NCI-H82 (cell line): ENCODE results near the gene RPS21.
"Not testable (repeated sequence)": the region's sequence is repeated elsewhere in the genome, so short reads cannot be mapped to it uniquely, and the experiment has no call there.

Source experiments
- DNase-seq: peaks from one replicate; lab custom pipeline; 2025; lab: John Stamatoyannopoulos, UW

Gene RPS21

DNA sequence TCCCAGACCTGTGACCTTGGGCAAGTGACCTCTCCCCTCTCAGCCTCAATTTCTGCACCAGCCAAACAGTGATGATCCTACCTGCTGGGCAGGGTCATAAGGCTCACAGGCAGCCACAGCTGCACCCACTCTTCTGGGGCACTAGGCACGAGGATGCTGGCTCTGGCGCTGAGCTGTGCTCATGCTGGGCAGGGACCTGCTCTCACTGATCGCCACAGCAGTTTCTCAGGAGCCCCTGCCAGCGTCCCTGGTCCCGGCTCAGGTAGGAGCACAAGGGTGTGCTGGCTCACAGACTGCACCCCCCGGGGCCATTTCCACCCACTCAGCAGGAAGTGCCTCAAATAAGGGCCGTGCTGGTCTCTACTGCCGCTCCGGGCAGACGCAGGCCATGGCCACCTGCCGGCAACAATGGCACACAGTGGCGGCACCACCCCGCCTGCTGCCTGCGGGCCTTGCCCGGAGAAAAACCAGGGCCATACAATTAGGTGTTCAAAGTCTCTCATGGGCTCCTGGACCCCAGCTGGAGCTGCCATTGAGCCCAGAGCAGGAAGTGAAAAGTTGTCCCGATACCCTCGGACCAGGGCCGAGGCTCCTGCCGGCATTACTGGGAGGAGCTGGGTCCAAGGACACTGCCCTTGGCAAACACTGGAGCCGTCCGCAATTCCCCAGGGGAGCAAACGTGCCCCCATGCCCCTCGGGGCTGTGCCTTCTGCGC lies 24.7 kb downstream of the RPS21 start:
- DNase-seq = no peak

DNA sequence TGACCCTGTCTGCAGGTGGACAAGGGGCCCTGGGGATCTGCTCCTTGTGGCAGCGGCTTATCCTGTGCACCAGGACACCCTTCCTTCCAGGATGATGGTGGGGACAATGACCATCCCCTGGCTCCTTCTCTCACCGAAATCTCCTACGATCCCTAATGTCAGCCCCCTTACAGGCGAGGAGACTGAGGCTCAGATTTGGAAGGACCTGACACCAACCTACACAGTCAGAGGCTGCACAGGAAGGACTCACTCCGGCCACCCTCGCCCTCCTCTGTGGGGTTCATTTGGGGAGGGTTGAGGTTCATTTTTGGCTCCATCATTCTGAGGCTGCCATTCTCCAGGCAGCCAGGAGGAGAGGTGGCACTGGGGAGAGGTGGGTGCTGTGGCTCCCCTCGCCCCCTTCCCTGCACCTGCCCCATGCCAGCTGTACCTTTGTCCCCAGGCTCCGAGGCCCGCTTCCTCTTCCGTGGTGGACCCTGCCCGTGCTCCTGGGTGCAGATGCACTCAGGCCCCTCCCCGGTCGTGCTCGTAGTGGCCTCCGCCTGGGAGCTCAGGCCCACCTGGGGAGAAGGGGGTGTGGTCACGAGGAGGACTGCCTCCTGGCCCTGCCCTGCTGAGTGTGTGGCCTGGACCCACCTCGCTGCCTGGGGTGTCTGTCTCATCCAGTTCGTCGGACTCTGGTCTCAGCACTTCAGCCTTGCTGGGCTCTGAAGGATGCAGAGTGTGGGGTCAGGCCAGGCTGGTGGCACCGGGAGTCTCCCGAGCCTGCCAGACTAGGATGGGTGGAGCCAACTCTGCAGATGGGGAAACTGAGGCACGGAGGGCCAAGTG lies 25.5 kb downstream of the RPS21 start:
- no peak for DNase-seq

DNA sequence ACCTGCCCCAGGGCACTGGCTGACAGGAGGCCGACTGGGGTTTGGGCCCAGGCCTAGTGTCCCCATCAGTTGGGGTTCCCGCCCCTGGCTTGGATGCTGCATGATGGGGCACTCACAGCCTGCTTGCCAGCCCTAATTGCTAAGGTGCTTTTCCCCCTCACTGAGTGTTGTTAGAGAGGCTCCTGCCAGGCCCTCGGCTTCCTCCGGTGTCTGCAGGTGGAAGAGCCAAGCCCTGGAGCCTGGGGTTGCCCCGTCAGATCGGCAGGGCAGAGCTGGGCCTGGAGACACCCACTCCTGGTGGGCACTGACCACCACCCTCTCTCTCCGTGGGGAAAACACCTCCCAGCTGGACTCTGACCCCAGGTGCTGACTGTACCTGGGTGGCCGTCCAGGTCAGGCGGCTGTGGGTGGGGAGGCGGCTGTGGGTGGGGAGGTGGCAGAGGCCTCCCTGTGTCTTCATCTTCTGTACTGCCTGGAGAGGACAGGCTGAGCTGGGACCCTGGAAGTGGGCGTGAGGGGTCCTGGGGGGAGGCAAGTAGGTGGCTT lies 26.2 kb downstream of the RPS21 start:
- DNase-seq = no peak

DNA sequence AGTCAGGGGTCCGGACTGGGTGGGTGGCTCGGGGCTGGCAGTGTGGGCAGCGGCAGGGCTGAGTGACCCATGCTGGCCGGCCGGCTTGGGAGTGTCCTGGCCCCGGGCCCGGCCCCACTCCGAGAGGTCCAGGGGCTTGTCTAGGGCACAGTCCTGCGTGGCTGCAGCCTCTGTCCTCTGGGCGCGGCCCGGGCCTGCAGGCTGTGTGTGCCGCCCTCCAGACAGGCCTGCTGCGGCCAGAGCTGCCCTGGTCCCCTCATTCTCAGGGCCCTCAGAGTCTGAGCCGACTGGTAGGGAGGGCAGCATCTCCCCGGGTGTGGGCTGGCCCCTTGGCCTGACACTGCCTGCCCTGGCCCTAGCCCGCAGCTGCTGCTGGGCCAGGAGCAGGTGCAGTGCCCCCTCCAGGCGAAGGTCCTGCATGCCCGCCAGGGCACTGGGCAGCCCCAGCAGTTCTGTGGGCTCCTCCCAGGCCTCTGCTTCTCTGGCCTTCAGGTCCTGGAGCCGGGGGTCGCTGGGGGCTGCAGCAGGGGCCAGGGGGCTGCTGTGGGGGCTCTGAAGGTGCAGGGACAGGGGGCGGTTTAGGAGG lies 27.1 kb downstream of the RPS21 start:
- no peak for DNase-seq

DNA sequence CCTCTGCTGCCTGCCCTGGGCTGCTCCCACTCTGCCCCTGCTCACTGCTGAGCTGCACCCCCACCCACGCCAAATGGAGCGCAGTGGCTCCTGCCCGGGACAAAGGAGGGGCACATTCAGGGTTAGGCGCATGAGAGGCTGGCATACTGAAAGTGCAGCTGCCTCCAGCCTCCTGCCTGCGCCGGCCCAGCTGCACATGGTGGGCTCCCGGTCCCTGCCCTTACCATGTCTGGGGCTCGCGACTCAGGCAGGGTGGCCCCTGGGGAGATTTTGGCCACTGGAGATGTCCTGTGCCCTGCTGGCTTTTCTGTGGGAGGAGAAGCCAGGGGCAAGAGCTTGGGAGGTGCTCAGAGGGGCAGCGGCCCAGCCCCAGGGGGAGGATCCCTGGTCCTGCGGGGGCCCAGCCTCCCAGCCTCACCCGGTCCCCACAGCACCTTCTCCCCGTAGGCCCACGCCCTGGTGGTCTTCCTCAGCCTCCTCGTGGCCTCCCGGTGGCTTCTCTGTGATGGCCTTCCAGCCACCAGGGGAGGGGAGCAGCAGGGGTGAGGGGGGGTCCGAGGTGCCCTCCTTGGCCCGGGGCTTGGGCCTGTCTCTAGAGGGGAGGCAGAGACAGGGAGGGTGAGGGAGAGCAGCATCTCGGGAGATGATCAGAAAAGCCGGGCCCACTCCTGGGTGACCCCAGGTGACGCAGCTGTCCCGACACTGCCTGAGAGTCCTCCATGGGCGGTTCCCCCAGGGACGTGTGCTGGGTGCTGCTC lies 28.6 kb downstream of the RPS21 start:
- DNase-seq = no peak

DNA sequence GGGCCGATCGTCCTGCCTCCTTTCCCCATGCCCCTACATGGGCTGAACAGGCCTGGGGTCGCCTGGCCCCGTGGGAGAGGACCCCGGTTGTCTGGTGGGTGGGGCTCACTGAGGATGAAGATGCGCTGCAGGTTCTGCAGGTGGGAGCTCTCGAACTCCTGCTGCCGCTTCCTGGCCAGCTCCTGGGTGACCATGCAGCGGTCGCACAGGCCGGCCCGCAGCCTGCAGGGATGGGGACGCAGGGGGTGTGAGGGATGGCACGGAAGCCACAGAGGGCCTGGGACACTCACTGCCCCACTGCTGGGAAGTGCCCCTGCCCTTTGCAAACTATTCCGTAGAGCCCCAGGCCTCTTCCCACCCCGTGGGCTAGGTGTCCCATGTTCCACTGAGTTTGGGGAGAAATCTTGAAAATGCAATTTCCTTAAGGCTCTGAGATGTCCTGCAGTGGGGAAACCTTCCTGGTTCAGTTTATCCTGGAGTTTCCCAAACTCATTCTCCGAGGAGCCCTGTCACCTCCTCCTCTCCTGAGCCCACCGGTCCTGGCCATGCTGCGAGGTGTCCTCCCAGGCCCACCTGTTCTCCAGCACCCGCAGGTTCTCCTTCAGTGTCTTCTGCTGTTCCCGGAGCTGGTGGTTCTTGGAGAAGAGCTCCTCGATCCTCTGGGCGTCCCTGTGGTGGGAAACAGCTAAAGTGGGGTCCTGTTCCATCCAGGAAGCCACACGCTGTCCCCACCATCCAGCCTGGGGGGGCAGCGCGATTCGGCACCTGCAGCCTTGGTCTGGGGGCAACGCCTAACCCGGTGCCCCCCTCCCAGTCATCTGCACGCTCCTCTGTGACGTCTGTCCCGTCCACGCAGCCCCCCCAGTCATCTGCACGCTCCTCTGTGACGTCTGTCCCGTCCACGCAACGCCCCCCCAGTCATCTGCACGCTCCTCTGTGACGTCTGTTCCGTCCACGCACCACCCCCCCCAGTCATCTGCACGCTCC lies 30.0 kb downstream of the RPS21 start:
- no peak for DNase-seq

DNA sequence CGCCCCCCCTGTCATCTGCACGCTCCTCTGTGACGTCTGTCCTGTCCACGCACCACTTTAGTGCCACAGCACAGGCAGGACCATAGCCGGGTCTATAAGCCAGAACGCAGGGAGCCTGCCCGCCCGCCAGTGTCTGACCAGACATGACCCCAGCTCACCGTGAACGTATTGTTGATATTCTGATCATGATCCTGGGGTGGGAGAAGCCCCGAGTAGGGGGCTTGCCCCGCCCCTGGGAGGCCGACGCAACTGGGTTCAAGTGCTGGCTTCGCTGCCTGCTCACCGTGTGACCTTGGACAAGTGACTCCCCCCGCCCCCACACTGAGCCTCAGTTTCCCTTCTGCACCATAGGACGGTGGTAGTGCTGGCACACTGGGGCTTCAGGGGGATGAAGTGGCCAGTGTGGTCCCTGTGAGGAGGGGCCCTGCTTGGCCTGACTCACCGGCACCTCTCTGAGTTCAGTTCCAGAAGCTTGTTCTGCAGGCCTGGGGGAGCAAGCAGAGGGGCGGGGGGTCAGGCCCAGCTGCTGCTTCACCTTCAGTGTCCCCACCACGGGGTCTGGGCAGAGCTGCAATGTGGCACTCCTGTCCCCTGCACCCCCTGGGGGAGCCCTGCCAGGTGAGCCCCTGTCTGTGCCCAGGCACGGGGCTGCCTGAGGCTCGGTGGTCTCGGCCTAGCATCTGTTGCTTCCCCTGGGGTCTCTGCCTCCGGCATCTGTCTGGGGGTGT lies 31.2 kb downstream of the RPS21 start:
- DNase-seq = no peak

DNA sequence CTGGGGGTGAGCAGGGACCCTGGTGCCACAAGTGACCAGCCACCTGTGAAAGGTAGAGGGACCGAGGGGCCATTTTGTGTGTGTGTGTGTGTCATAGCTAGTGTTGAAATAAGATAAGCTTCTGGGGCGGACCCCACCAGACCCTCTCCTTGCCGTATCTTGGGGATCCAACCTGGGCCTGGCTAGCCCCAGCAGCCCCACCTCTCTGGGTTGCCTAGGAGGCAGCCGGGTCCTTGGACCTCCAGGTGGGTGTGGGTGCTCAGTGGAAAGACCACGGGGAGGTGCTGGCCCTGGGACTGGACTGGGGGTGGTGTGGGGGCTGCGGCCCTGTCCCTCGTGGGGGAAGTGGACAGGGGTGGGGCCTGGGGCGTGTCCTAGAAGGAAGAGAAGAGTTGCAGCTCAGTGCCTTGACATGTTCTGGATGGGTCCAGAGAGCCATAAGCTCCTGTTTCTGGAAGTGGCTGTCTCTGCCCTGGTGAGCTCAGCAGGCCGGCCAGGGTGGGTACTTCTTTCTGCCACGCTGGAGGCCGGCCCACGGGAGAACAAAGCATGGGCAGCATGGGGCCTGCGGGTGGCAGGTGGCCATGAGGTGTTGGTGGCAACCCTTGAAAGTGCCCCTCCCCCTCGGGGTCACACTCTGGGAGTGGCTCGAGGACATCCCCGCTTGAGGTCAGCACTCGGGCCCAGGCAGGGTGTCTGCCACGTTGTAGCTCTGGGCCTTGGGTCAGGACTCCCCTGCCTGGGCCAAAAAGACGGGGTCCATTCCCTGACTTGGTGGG lies 32.0 kb downstream of the RPS21 start:
- no peak for DNase-seq

DNA sequence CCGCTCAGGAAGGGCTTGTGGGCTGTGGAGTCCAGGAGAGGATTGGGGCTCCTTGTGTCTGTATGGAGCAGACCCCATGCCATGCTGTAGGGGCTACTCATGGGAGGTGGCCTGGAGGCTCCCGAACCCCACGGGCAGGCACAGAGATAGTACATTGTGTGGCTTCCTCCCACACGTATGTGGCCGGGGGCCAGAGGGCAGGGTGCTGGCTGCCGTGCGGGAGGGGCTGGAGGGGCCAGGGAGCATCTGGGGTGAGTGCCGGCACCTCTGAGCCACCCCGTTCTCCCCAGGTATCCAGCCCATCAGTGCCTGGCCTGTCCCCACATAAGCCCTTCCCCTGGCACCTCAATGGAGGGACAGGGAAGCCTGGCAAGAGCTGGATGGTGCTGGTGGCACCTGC lies 32.9 kb downstream of the RPS21 start:
- DNase-seq = no peak

DNA sequence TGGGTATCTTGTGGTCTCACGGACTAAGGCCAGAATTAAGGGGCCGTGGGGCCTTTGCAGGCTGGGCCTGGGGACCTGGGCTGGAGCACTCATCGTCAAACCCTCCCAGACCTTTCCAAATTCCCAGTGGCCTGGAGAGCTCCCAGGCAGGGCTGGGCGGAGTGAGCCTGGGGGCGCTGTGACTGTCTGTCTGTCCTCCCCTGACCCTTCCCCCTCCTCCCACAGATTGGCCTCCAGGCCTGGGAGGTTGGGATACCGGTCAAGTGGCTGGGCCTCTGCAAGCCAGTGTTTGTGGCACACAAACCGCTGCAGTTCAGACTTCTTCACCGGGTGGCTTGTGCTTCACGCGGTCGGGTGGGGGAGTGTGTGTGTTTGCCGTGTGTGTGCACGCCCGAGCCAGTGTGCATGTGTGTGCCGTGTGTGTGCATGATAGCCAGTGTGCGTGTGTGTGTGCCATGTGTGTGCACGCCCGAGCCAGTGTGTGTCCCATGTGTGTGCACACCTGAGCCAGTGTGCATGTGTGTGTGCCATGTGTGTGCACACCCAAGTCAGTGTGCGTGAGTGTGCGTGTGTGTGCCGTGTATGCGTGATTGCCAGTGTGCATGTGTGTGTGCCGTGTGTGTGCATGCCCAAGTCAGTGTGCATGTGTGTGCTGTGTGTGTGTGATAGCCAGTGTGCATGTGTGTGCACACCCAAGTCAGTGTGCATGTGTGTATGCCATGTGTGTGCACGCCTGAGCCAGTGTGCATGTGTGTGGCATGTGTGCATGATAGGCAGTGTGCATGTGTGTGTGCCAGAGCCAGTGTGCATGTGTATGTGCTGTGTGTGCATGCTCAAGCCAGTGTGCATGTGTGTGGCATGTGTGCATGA lies 34.2 kb downstream of the RPS21 start:
- DNase-seq = no peak

DNA sequence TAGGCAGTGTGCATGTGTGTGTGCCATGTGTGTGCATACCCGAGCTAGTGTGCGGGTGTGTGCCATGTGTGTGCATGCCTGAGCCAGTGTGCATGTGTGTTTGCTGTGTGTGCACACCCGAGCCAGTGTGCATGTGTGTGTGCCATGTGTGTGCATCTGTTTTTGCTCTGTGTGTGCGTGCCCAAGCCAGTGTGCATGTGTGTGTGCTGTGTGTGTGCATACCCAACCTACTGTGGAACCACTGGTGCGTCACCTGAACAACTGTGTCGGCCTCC lies 34.8 kb downstream of the RPS21 start:
- no peak for DNase-seq

DNA sequence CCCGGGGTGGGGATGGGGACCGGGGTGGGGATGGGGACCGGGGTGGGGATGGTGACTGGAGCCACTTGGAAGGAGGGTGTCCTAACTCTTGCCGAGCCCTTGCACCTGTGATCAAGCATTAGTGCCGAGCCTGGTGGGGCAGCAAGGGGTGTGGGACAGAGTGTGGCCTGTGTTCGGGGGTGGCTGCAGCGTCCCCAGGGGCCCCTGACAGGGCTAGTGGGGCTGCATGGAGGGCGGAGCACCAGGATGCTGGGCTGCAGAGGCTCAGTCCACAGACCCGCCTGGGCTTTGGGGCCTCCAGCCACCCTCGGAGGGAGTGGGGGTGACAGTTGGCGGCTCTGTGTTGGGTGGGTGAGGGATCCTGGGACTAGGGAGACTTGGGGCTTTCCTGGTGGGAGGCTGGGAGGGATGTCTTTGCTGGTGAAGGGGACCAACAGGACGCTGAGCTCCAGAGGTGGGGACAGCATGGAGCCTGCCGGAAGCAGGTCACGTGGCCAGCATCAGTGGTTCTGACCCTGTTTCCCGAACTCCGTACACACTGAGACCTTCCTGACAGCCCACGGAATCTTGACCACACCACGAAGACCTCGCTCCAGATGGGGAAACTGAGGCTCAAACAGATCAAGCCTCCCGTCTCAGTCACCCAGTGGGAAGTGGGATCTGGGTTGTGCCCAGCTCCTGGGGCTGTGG lies 35.9 kb downstream of the RPS21 start:
- DNase-seq = no peak

DNA sequence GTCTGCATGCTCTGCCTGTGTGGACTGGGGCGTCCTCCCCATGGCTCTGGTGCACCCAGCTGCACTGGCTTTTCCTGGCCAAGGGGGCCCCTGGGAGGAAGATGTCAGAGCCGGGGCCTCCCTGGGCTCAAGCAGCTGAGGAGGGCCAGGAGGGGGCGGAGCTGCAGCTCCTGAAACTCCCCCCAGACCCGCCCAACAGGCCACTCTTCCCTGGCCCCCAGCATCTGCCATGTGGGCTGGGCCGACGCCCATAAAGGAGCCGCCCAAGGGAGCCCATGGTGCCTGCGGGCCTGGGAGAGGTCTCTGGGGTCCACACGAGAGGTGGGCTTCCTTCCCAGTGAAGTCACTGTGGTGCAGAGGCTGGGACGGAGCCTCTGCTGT lies 36.4 kb downstream of the RPS21 start:
- peak; percentile 61 for DNase-seq

DNA sequence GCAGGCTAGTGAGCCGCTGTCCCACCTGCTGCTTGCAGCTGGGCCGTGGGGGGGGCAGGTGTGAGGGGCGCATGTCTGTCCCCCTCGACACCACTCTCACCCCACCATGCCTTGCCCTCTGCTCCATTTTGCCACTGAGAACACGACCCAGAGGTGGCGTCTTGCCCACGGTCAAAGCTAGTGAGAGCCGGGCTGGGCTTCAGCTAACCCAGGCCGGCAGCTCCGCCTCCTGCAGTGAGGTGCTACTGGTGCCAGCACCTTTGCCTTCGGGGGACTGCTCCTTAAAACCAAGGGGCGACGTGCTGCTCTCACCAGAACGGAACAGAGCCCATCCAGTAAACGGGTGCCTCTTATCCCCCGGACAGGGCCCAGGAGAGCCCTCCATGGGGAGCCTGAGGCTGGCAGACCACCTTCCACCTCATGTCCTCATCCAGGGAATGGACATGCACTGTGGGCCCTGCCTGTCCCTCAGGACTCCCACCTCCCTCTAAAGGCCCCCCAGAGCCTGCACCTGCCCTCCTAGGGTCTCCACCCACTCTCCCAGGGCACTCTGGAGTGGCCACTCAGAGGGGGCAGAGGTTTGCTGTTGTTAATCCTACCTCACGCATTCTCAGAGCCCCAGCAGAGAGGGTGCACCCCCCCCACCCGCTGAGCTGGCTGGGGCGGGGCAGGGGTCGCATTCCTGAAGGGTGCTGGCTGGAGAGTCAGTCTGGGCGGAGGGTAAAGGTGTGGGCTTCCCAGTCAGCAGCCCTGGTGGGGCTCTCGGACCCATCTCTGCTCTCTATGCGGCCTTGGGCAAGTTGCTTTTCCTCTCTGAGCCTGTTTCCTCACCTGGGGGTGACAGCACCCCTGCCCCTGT lies 37.6 kb downstream of the RPS21 start:
- no peak for DNase-seq

DNA sequence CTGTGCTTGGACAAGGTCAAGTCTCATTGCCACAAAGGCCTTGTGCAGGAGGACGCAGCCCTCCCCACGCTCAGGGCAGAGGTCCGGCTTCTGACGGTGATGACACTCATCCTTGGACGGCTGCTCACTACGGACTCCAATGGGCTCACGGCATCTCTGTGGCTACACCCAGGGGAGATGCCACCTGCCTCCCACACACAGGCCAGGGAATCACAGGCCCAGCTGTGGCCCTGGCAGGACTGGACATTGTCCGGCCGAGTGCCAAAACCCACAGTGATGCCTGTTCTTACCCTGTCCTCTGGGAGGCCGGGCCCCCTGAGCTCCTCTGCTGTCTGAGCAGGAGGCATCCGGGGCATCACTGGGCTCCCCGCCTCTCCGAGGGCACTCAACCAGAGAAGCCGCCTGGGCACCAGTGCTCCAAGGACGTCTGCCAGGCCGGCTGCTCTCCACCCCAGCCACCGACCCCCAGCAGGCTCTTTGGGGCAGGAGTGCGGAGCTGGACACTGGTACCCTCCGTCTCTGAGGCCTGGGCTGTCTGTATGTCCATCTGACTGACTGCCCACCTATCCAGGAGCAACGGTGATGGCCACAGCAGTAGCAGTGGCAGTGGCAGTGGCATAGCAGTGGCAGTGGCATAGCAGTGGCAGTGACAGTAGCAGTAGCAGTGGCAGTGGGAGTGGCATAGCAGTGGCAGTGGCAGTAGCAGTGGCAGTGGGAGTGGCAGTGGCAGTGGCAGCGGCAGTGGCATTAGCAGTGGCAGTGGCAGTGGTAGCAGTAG lies 38.6 kb downstream of the RPS21 start:
- DNase-seq = no peak

DNA sequence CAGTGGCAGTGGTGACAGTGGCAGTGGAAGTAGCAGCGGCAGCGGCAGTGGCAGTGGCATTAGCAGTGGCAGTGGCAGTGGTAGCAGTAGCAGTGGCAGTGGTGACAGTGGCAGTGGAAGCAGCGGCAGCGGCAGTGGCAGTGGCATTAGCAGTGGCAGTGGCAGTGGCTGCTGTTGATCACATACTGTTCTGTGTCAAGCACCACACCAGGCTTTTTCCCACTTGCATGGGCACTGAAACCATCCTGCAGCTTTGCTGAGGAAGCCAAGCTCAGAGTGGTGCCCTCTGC lies 39.1 kb downstream of the RPS21 start:
- not testable (repeated sequence) for DNase-seq

DNA sequence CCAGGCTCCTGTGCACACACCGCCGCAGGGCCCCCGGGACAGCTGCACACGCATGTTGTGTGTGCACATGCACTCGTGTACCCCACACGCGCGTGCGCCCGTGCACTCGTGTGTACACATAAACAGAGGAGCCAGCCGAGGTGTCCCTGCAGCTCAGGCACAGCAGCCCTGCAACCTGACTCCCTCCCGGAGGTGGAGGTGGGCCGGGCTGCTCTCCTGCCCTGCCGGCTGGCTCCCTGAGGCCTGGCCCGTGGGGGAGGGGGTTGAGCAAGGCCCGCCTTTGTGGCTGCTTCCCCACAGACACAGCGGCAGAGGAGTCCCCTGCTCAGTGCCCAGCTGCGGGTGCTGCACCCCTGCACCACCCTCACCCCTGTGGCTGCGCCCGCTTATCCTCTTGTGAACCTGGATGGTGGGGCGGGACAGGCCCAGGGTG lies 39.8 kb downstream of the RPS21 start:
- DNase-seq = no peak
